ENCODE data around the gene EPHB6.

Gene EPHB6

GRCh38 chr7:142898377-142899170 lies 43.7 kb downstream of the EPHB6 start:
- no peak for DNase-seq (ENCODE audit: low read depth in 2 of 2)

GRCh38 chr7:142899661-142900060 lies 44.8 kb downstream of the EPHB6 start:
- no peak for DNase-seq (ENCODE audit: low read depth in 2 of 2)

GRCh38 chr7:142901426-142902259 lies 46.8 kb downstream of the EPHB6 start:
- DNase-seq (ENCODE audit: low read depth in 2 of 2) = no peak

GRCh38 chr7:142904128-142904527 lies 49.3 kb downstream of the EPHB6 start:
- DNase-seq (ENCODE audit: low read depth in 2 of 2) = no peak

- DNase-seq (ENCODE audit: low read depth in 2 of 2) = no peak
These were observed 50.9 kb downstream of the EPHB6 start for GRCh38 chr7:142905759-142906158.

- no peak for DNase-seq (ENCODE audit: low read depth in 2 of 2)
These were observed 51.8 kb downstream of the EPHB6 start for GRCh38 chr7:142906643-142907042.

- no peak for DNase-seq (ENCODE audit: low read depth in 2 of 2)
These were observed 53.4 kb downstream of the EPHB6 start for GRCh38 chr7:142908290-142908689.

GRCh38 chr7:142908921-142909890 lies 54.3 kb downstream of the EPHB6 start:
- no peak for DNase-seq (ENCODE audit: low read depth in 2 of 2)

- DNase-seq (ENCODE audit: low read depth in 2 of 2) = no peak
These were observed 55.2 kb downstream of the EPHB6 start for GRCh38 chr7:142910031-142910433.

GRCh38 chr7:142910481-142910880 lies 55.6 kb downstream of the EPHB6 start:
- DNase-seq (ENCODE audit: low read depth in 2 of 2) = no peak

GRCh38 chr7:142913051-142913450 lies 58.2 kb downstream of the EPHB6 start:
- no peak for DNase-seq (ENCODE audit: low read depth in 2 of 2)

GRCh38 chr7:142913566-142913965 lies 58.7 kb downstream of the EPHB6 start:
- DNase-seq (ENCODE audit: low read depth in 2 of 2) = no peak

GRCh38 chr7:142914121-142914520 lies 59.2 kb downstream of the EPHB6 start:
- no peak for DNase-seq (ENCODE audit: low read depth in 2 of 2)

- DNase-seq (ENCODE audit: low read depth in 2 of 2) = no peak
These were observed 60.4 kb downstream of the EPHB6 start for GRCh38 chr7:142915315-142915714.

- no peak for DNase-seq (ENCODE audit: low read depth in 2 of 2)
These were observed 61.6 kb downstream of the EPHB6 start for GRCh38 chr7:142916508-142916907.

GRCh38 chr7:142917447-142917846 lies 62.6 kb downstream of the EPHB6 start:
- no peak for DNase-seq (ENCODE audit: low read depth in 2 of 2)

- DNase-seq (ENCODE audit: low read depth in 2 of 2) = no peak
These were observed 64.0 kb downstream of the EPHB6 start for GRCh38 chr7:142918901-142919300.

- no peak for DNase-seq (ENCODE audit: low read depth in 2 of 2)
These were observed 64.8 kb downstream of the EPHB6 start for GRCh38 chr7:142919656-142920055.
